ENCODE measurements around the gene ACOT7. TPM values are rescaled to one million over a fixed set of nuclear protein-coding genes. Genes with fewer than 3 reads are reported as not detected.

ACOT7 gene
- total RNA-seq, 2 experiments from 2014 or later, result 97.0 to 102 TPM

DNA sequence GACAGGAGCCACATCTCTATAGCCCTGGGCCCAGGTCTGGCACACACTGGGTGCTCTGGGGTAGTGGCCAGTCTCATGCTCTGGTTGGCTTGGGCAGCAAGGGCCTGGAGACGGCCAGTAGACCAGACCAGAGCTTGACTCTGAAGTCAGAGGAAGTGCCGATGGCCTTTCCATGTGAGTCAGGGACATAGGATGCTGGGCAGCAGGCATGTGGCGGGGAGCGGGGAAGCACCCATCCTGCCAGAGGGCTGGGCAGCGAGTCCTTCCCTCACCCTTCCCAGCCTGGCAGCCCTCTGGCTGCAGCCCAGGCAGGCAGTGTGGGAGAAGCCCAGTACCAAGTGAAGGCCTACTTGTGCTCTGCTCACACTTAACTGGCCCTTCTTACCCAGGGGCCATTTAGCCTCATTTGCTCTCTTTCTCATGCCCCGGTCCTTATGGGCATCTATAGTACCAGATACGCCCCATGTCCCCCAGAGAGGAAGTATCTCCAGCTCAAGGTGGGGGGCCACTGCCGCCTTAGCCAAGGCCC lies 136.0 kb downstream of the ACOT7 start:
- Mint-ChIP-seq H3K4me1 (ENCODE audit: low read depth) (peaks cover 6% of the 10 kb centered on the region), H3K27ac (no peak overlapping the region), H3K36me3 (ENCODE audit: low read depth) (no peaks in the 10 kb centered on the region), H3K27me3 (ENCODE audit: low read depth) (peaks cover 13% of the 10 kb centered on the region), H3K4me3 (no peak overlapping the region), H3K9me3 (ENCODE audit: insufficient read depth) (no peaks in the 10 kb centered on the region)
- ATAC-seq (no peak), DNase-seq (no peak)
- ChIA-PET CTCF (interaction anchor here (1.1 to 1.4 kb wide), 2 partner anchors 13 to 105 kb away, joined by 3 to 4 read pairs; no protein-coding TSS in a partner anchor), POLR2A (no interaction called here)

DNA sequence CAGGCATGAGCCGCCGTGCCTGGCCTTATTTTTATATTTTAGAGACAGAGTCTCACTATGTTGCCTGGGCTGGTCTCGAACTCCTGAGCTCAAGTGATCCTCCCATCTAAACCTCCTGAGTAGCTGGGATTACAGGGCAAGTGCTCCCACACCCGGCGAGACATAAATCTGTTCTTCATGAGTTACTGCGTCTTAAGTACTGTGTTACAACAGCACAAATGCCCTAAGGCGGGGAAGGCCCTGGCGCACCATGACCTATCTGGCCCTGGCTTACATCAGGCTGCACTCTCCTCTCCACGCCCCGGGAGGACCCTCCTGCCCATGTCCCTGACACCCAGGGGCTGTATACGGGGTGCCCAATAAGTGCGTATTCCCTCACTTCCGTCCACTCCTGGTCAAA lies 136.9 kb downstream of the ACOT7 start:
- no peak for ATAC-seq
- H3K27me3 Mint-ChIP-seq (ENCODE audit: low read depth), result peaks cover 13% of the 10 kb centered on the region
- H3K4me1 Mint-ChIP-seq (ENCODE audit: low read depth), result peaks cover 4% of the 10 kb centered on the region
- H3K4me3 Mint-ChIP-seq, result no peak overlapping the region
- ChIA-PET POLR2A (no interaction called here), CTCF (interaction anchor here (0.6 kb wide), 1 partner anchor 19 kb away, joined by 3 read pairs; no protein-coding TSS in a partner anchor)
- no peaks in the 10 kb centered on the region for H3K9me3 Mint-ChIP-seq (ENCODE audit: insufficient read depth)
- no peak overlapping the region for H3K27ac Mint-ChIP-seq
- H3K36me3 Mint-ChIP-seq (ENCODE audit: low read depth), result no peaks in the 10 kb centered on the region
- DNase-seq, result no peak

DNA sequence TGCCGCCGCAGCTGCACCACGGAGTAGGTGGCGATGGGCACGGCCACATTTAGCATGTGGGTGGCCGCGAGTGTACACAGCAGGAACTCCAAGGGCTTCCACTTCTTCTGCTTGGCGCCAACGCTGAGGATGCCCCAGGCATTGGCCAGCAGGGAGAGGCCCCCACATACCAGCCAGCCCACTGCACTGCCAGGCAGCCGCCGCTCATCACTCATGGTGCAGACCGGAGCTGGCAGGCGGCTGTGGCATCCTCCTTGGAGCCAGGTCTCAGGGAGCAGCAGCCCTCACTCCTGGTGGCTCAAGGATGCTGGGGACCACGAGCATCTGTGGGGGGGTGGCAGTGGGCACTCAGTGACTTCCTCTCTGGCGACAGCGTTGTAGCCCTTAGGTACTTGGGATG lies 138.9 kb downstream of the ACOT7 start:
- DNase-seq, result no peak
- H3K4me3 Mint-ChIP-seq, result no peak overlapping the region
- H3K36me3 Mint-ChIP-seq (ENCODE audit: low read depth), result no peaks in the 10 kb centered on the region
- ChIA-PET CTCF (interaction anchor here (1.2 kb wide), 1 partner anchor 8 kb away, joined by 5 read pairs; no protein-coding TSS in a partner anchor), POLR2A (no interaction called here)
- peaks cover 22% of the 10 kb centered on the region for H3K27me3 Mint-ChIP-seq (ENCODE audit: low read depth)
- no peaks in the 10 kb centered on the region for H3K9me3 Mint-ChIP-seq (ENCODE audit: insufficient read depth)
- no peak overlapping the region for H3K27ac Mint-ChIP-seq
- no peak for ATAC-seq
- peaks cover 2% of the 10 kb centered on the region for H3K4me1 Mint-ChIP-seq (ENCODE audit: low read depth)

DNA sequence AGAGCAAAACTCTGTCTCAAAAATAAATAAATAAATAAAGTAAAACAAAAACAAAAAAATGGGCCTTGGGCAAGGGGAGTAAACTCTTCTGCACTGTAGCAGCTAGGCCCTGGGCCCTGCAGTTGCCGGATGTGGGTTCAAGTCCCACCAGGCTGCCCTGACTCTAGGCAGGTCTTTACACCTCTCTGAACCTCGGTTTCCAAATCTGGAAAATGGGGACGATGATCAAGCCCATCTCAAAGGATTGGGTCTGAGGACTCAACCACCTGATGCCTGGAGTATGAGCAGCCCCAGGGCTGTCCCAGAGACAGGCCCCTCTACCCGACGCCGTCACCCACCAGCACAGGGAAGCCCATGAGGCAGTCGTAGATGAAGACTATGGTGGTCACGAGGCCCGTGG lies 140.2 kb downstream of the ACOT7 start:
- Mint-ChIP-seq H3K4me3 (no peak overlapping the region), H3K27me3 (ENCODE audit: low read depth) (peaks cover 23% of the 10 kb centered on the region), H3K9me3 (ENCODE audit: insufficient read depth) (no peaks in the 10 kb centered on the region), H3K4me1 (ENCODE audit: low read depth) (peaks cover 2% of the 10 kb centered on the region), H3K36me3 (ENCODE audit: low read depth) (no peaks in the 10 kb centered on the region), H3K27ac (no peak overlapping the region)
- ATAC-seq (no peak), DNase-seq (no peak)
- ChIA-PET CTCF (interaction anchor here (1.0 kb wide), 1 partner anchor 9 kb away, joined by 3 read pairs; no protein-coding TSS in a partner anchor), POLR2A (no interaction called here)

DNA sequence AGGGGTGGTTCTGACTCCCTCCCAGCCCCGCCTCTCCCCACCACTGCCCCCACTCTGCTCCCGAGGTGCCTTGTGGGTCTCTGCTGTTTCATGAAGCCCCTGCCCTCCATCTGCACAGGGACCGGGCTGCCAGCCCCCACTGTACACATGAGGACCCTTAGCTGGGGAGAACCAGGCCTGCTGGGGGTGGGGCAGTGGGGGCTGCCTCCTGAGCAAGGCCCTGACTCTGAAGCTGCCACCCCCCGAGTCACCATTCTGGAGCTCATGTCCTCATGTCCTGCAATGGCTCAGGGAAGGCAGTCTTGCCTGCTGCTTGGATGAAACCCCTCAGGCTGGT lies 141.2 kb downstream of the ACOT7 start:
- DNase-seq (no peak), ATAC-seq (no peak)
- Mint-ChIP-seq H3K4me3 (no peak overlapping the region), H3K36me3 (ENCODE audit: low read depth) (no peaks in the 10 kb centered on the region), H3K4me1 (ENCODE audit: low read depth) (peaks cover 2% of the 10 kb centered on the region), H3K9me3 (ENCODE audit: insufficient read depth) (no peaks in the 10 kb centered on the region), H3K27me3 (ENCODE audit: low read depth) (peaks cover 32% of the 10 kb centered on the region), H3K27ac (no peak overlapping the region)
- POLR2A ChIA-PET, result no interaction called here
- CTCF ChIA-PET, result interaction anchor here (0.8 kb wide), 1 partner anchor 153 kb away, joined by 3 read pairs; no protein-coding TSS in a partner anchor

DNA sequence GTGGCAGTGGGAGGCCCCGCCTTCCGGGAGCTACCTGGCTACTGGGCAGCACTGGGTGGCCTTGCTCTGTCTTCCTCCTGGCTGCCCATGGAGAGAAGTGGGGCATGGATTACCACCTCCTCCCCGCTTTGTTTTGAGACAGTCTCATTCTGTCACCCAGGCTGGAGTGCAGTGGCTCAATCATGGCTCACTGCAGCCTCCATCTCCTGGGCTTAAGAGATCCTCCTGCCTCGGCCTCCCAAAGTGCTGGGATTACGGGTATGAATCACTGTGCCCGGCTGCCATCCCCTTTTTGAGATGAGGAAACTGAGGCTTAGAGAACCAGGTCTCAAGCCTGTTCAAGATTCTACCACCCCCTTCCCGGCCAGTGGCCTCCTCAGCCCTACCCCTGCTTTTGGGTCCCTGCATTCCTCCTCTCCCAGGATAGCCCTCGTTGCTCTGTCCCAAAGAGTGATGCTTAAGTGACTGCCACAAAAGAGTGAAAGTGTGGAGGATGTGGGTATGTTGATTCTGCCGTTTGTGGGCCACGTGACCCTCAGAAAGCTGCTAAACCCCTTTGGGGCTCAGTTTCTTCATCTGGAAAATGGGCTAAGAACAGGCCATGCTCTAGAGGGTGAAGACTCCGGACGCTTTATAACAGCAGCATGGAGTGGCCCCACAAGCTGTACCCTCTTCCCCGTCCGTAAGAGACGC lies 141.7 kb downstream of the ACOT7 start:
- no peaks in the 10 kb centered on the region for H3K9me3 Mint-ChIP-seq (ENCODE audit: insufficient read depth)
- POLR2A ChIA-PET, result no interaction called here
- no peak overlapping the region for H3K4me3 Mint-ChIP-seq
- no peak for ATAC-seq
- no peaks in the 10 kb centered on the region for H3K36me3 Mint-ChIP-seq (ENCODE audit: low read depth)
- DNase-seq, result no peak
- H3K4me1 Mint-ChIP-seq (ENCODE audit: low read depth), result peaks cover 2% of the 10 kb centered on the region
- no peak overlapping the region for H3K27ac Mint-ChIP-seq
- CTCF ChIA-PET, result no interaction called here
- H3K27me3 Mint-ChIP-seq (ENCODE audit: low read depth), result peaks cover 37% of the 10 kb centered on the region

DNA sequence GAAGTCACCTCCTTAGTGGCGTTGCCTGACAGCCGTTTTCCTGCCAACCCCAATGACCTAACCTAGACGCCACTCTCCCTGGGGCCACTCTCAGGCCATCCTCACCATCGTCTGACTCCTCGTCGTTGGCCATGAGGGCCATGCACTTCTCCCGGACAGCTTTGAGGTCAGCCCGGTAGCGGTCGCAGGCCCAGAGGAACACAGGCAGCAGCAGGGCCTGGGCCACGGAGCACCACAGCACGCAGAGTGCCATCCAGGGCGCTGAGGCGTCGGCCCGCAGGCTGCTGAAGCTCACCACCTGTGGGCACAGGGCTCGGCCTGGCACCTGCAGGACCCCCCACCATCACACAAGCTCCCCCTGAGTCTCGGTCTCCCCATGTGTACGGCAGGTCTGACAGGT lies 142.3 kb downstream of the ACOT7 start:
- ChIA-PET POLR2A (no interaction called here), CTCF (no interaction called here)
- ATAC-seq, result no peak

DNA sequence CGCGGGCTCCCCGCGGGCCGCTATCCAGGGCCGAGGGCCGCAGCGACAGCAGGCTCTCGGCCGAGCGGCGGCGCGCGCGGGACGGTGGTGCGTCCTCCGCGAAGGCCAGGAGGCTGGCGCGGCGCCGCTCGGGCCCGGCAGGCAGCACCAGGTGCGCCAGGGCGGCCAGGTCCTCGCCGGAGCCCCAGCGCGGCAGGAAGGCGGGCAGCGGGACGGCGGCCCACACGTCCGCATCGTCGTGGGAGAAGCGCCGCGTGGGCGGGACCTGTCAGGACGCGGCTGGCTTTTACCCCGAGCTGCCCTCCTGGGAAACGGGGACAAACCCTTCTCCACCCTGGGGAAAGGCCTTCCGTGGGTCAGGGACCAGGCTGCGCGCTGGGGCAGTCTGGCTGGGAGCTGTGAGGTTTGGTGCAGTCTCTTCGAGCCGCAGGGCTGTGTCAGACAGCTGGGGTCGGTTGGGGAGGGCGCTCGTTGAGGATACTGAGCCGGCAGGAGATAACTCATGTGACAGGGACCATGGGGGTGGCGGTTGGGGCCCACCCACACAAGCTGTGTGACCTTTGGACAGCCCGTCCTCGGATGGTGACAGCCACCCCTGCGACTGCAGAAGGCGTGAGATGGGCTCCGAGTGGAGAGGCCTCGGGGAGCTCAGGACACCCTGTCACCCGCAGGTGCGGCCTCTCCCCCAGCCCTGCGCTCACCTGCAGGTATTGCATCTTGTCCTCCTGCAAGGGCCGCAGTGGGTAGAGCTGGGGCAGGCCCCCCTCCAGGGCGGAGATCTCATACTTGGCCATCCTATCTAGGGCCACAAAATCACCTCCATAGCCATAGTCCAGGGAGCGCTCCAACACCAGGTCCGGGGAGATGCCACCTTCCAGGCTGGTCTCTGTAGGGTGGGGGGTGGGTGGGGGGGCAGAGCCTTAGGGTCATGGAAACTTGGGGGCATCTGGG lies 143.6 kb downstream of the ACOT7 start:
- no peak for DNase-seq
- no peaks in the 10 kb centered on the region for H3K9me3 Mint-ChIP-seq (ENCODE audit: insufficient read depth)
- ChIA-PET CTCF (interaction anchor here (0.5 kb wide), 1 partner anchor 55 kb away, joined by 3 read pairs; no protein-coding TSS in a partner anchor), POLR2A (no interaction called here)
- no peak overlapping the region for H3K27ac Mint-ChIP-seq
- ATAC-seq, result no peak
- H3K4me3 Mint-ChIP-seq, result no peak overlapping the region
- H3K36me3 Mint-ChIP-seq (ENCODE audit: low read depth), result no peaks in the 10 kb centered on the region
- H3K27me3 Mint-ChIP-seq (ENCODE audit: low read depth), result peaks cover 43% of the 10 kb centered on the region
- peaks cover 12% of the 10 kb centered on the region for H3K4me1 Mint-ChIP-seq (ENCODE audit: low read depth)

More for the DNA sequence above, 142.3 kb downstream of the ACOT7 start:
- no peaks in the 10 kb centered on the region for H3K36me3 Mint-ChIP-seq (ENCODE audit: low read depth)
- no peak overlapping the region for H3K4me3 Mint-ChIP-seq
- no peak overlapping the region for H3K27ac Mint-ChIP-seq
- H3K4me1 Mint-ChIP-seq (ENCODE audit: low read depth), result peaks cover 8% of the 10 kb centered on the region
- no peak for DNase-seq
- peaks cover 42% of the 10 kb centered on the region for H3K27me3 Mint-ChIP-seq (ENCODE audit: low read depth)
- H3K9me3 Mint-ChIP-seq (ENCODE audit: insufficient read depth), result no peaks in the 10 kb centered on the region

DNA sequence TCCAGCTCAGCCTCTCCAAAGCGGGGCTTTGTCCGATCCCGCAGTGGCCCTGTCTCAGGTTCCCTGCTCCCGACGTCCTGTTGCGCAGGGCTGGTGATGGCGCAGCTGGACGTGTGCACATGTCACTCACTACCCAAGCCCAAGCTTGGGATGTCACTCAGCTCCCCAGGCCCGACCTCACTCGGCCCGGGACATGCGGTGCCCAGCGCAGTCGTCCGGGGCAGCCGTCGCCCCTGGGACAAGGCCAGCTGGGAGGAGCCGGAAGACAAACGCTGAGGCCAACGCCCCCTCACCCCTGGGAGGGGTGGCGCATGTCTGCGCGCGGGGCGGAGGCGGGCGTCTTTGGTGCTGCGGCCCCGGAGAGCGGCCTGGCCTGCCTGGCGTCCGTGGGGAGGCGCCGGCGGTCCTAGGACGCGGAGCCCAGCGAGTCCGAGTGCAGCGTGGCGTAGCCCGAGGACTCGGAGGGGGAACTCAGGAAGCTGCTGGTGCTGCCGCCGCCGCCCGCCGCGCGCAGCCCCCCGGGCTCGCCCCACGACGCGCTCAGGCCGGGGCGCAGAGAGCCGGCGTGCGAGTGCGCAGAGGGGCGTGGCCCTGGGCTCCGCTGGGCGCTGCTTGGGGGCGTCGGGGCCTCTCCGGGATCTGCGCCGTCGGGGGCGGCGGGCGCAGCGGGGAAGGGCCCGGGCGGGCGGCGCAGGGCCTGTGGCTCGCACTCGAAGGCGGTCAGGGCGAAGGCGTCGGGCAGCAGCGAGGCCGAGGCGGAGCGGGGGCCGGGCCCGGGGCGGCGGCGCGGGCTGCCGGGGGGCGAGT lies 144.4 kb downstream of the ACOT7 start:
- H3K9me3 Mint-ChIP-seq (ENCODE audit: insufficient read depth), result no peaks in the 10 kb centered on the region

DNA sequence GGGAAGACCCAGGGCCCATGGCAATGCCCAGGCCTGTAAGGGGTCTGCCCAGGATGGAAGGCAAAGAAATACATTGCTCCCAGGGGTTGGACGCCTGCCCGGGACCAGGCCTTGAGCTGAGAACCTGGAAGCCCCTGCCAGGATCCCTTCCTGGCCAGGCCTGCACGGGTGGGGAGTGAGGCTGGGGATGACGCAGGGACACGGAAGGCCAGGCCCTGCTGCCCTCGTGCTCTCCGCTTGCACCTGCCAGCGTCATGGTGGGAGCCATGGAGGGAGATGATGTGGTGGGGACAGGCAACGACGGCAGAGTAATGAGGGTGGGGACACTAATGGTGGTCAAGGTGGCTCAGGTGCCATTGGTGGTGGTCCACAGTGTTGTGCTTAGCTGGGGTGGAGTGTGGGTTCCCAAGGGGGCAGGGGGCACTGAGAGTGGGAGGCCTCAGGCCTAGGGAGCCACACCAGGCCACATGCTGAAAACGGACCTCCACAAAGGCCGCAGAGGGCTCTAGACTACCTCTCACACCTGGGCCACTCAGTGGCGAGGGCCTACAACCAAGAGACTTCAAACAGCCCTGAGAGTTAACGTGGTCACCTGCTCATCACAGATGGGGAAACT lies 145.3 kb downstream of the ACOT7 start:
- Mint-ChIP-seq H3K27me3 (ENCODE audit: low read depth) (peaks cover 58% of the 10 kb centered on the region), H3K27ac (no peak overlapping the region), H3K4me1 (ENCODE audit: low read depth) (peaks cover 12% of the 10 kb centered on the region), H3K36me3 (ENCODE audit: low read depth) (no peaks in the 10 kb centered on the region), H3K9me3 (ENCODE audit: insufficient read depth) (no peaks in the 10 kb centered on the region), H3K4me3 (no peak overlapping the region)
- ATAC-seq (no peak), DNase-seq (no peak)
- POLR2A ChIA-PET, result no interaction called here
- CTCF ChIA-PET, result interaction anchor here (0.9 to 5.1 kb wide), 11 partner anchors 12 to 232 kb away, joined by 3 to 73 read pairs (median 6); partner anchors contain the start of genes ACOT7 and ICMT

More for the DNA sequence above, 144.4 kb downstream of the ACOT7 start:
- CTCF ChIA-PET, result interaction anchor here (3.4 to 5.1 kb wide), 5 partner anchors 12 to 154 kb away, joined by 18 to 73 read pairs (median 30); partner anchors contain the start of genes ACOT7 and ICMT
- H3K4me1 Mint-ChIP-seq (ENCODE audit: low read depth), result peaks cover 12% of the 10 kb centered on the region
- ATAC-seq, result no peak
- POLR2A ChIA-PET, result no interaction called here
- no peak overlapping the region for H3K27ac Mint-ChIP-seq
- no peak overlapping the region for H3K4me3 Mint-ChIP-seq
- H3K36me3 Mint-ChIP-seq (ENCODE audit: low read depth), result no peaks in the 10 kb centered on the region
- no peak for DNase-seq
- peaks cover 50% of the 10 kb centered on the region for H3K27me3 Mint-ChIP-seq (ENCODE audit: low read depth)

DNA sequence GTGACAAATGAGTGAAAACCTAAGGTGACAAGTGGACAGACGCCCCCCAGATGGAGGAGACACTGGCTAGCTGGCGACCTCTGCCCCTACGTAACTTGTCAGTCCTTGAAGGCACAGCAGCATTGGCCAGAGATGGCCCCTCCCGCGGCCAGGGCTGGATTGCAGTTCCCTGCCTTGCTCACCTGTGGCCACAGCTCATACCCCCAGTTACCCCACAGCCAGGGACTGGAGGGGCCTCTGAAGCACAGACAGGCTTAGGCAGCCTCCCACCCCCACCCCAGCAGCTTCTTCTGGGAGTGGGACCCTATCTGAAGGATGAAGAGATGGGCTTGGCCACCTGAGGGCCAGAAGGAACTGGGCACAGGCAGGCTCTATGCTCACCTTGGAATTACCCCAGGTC lies 145.9 kb downstream of the ACOT7 start:
- ATAC-seq, result no peak
- ChIA-PET POLR2A (no interaction called here), CTCF (interaction anchor here (0.8 to 5.1 kb wide), 23 partner anchors 11 to 306 kb away, joined by 3 to 73 read pairs (median 7); partner anchors contain the start of genes ACOT7, ICMT, RNF207 and RPL22)
- Mint-ChIP-seq H3K4me3 (no peak overlapping the region), H3K36me3 (ENCODE audit: low read depth) (no peaks in the 10 kb centered on the region), H3K27ac (no peak overlapping the region), H3K9me3 (ENCODE audit: insufficient read depth) (no peaks in the 10 kb centered on the region), H3K4me1 (ENCODE audit: low read depth) (peaks cover 12% of the 10 kb centered on the region), H3K27me3 (ENCODE audit: low read depth) (peaks cover 61% of the 10 kb centered on the region)
- DNase-seq, result no peak

All from activated CD8-positive, alpha-beta T cell treated with anti-CD3 and anti-CD28 coated beads, Interleukin-2, amount 10 ng/mL, durations not matched to agents 7 days and 5 days (primary cell).